H9 (cell line): ENCODE measurements around the gene PLEKHA1. TPM values are rescaled to one million over a fixed set of nuclear protein-coding genes. Genes with fewer than 3 reads are reported as not detected.

Source experiments
- DNase-seq: peaks from one replicate; pipeline ENCODE4 v3.0.0-alpha.2; 2017
- H2AFZ ChIP-seq: one replicate; pipeline ENCODE4 v1.6.1; 2013; ENCODE audit warnings: mild to moderate bottlenecking, low read length, control low read depth, moderate library complexity
- H2AK5ac ChIP-seq: 2 replicates; pipeline ENCODE4 v1.6.1; 2013; ENCODE audit warnings: low read length, control low read depth, mixed read lengths; ENCODE audit not compliant: insufficient read length
- H2BK120ac ChIP-seq: one replicate; pipeline ENCODE4 v1.6.1; 2013; ENCODE audit warnings: low read depth, mild to moderate bottlenecking, low read length, control low read depth, inconsistent platforms; ENCODE audit not compliant: poor library complexity, severe bottlenecking
- H2BK12ac ChIP-seq: 2 replicates; pipeline ENCODE4 v1.6.1; 2013; ENCODE audit warnings: low read length, control low read depth, mixed read lengths, low read depth; ENCODE audit not compliant: insufficient read length
- H2BK15ac ChIP-seq: 2 replicates; pipeline ENCODE4 v1.6.1; 2013; ENCODE audit warnings: low read depth, low read length, control low read depth
- H2BK20ac ChIP-seq: one replicate; pipeline ENCODE4 v1.6.1; 2013; ENCODE audit warnings: low read depth, mild to moderate bottlenecking, low read length, control low read depth, inconsistent platforms; ENCODE audit not compliant: poor library complexity, severe bottlenecking
- H2BK5ac ChIP-seq: 2 replicates; pipeline ENCODE4 v1.6.1; 2013; ENCODE audit warnings: low read length, control low read depth, mixed read lengths; ENCODE audit not compliant: insufficient read length
- H3K14ac ChIP-seq: 2 replicates; pipeline ENCODE4 v1.6.1; 2013; ENCODE audit warnings: low read length, control low read depth; ENCODE audit not compliant: insufficient read depth
- H3K18ac ChIP-seq: 2 replicates; pipeline ENCODE4 v1.6.1; 2013; ENCODE audit warnings: low read depth, mild to moderate bottlenecking, mixed read lengths, low read length, control low read depth; ENCODE audit not compliant: insufficient read length
- H3K23ac ChIP-seq: 2 replicates; pipeline ENCODE4 v1.6.1; 2013; ENCODE audit warnings: low read length, control low read depth, mixed read lengths, low read depth; ENCODE audit not compliant: insufficient read length
- H3K23me2 ChIP-seq: 2 replicates; pipeline ENCODE4 v1.6.1; 2013; ENCODE audit warnings: low read depth, mild to moderate bottlenecking, mixed read lengths, low read length, control low read depth; ENCODE audit not compliant: insufficient read length, poor library complexity, severe bottlenecking
- H3K27ac ChIP-seq: 2 replicates; pipeline ENCODE4 v1.5.1; 2013; ENCODE audit warnings: low read length, control low read depth, mixed read lengths, low read depth; ENCODE audit not compliant: insufficient read length
- H3K27me3 ChIP-seq: 2 replicates; pipeline ENCODE4 v1.6.1; 2013; ENCODE audit warnings: low read length, control low read depth, inconsistent platforms; ENCODE audit not compliant: insufficient read depth
- H3K4ac ChIP-seq: 2 replicates; pipeline ENCODE4 v1.6.1; 2013; ENCODE audit warnings: low read depth, mild to moderate bottlenecking, control low read depth, inconsistent platforms, low read length, moderate library complexity
- H3K4me1 ChIP-seq: 2 replicates; pipeline ENCODE4 v1.6.1; 2013; ENCODE audit warnings: low read length, control low read depth, inconsistent platforms; ENCODE audit not compliant: insufficient read depth
- H3K4me2 ChIP-seq: 2 replicates; pipeline ENCODE4 v1.6.1; 2013; ENCODE audit warnings: low read length, control low read depth, mixed read lengths; ENCODE audit not compliant: insufficient read length, insufficient read depth
- H3K56ac ChIP-seq: 2 replicates; pipeline ENCODE4 v1.6.1; 2013; ENCODE audit warnings: low read depth, mild to moderate bottlenecking, mixed read lengths, low read length, control low read depth; ENCODE audit not compliant: insufficient read length
- H3K79me1 ChIP-seq: 2 replicates; pipeline ENCODE4 v1.6.1; 2013; ENCODE audit warnings: low read depth, mild to moderate bottlenecking, moderate library complexity, low read length, control low read depth, inconsistent platforms; ENCODE audit not compliant: insufficient read depth, poor library complexity, severe bottlenecking
- H3K79me2 ChIP-seq: 2 replicates; pipeline ENCODE4 v1.6.1; 2013; ENCODE audit warnings: low read length, control low read depth, inconsistent platforms; ENCODE audit not compliant: insufficient read depth
- H3K9ac ChIP-seq: 2 replicates; pipeline ENCODE4 v1.6.1; 2013; ENCODE audit warnings: low read length, control low read depth, mixed read lengths; ENCODE audit not compliant: insufficient read length; ENCODE audit errors: extremely low read depth
- H3K9me3 ChIP-seq: one replicate; pipeline ENCODE4 v1.6.1; 2013; ENCODE audit warnings: low read depth, low read length, inconsistent platforms; ENCODE audit not compliant: control insufficient read depth
- H3T11ph ChIP-seq: one replicate; pipeline ENCODE4 v1.6.1; 2013; ENCODE audit warnings: mild to moderate bottlenecking, low read length, control low read depth, inconsistent platforms
- H4K20me1 ChIP-seq: one replicate; pipeline ENCODE4 v1.6.1; 2013; ENCODE audit not compliant: control insufficient read depth, insufficient read length, insufficient read depth
- H4K5ac ChIP-seq: 2 replicates; pipeline ENCODE4 v1.6.1; 2013; ENCODE audit warnings: low read depth, mild to moderate bottlenecking, mixed read lengths, low read length, control low read depth; ENCODE audit not compliant: insufficient read length
- H4K8ac ChIP-seq: replicated peaks from 2 replicates; pipeline ENCODE4 v1.6.1; 2013; ENCODE audit warnings: low read length, control low read depth, mixed read lengths, low read depth; ENCODE audit not compliant: insufficient read length
- H4K91ac ChIP-seq: 2 replicates; pipeline ENCODE4 v1.6.1; 2013; ENCODE audit warnings: low read depth, mild to moderate bottlenecking, moderate library complexity, mixed read lengths, low read length, control low read depth; ENCODE audit not compliant: insufficient read length
- H3K27ac Mint-ChIP-seq, 3 experiments: 2 replicates in 2 of 3; 3 replicates in 1 of 3; pipeline ENCODE4 v1.8.0; 2020 to 2021; ENCODE audit warnings: mixed read lengths in 3 of 3, mild to moderate bottlenecking in 1 of 3, moderate library complexity in 1 of 3
- H3K27me3 Mint-ChIP-seq: 2 replicates; pipeline ENCODE4 v1.8.0; 2021; ENCODE audit warnings: low read depth, mild to moderate bottlenecking, moderate library complexity, mixed read lengths
- H3K36me3 Mint-ChIP-seq, 3 experiments: 2 replicates in 2 of 3; 3 replicates in 1 of 3; pipeline ENCODE4 v1.8.0; 2020 to 2021; ENCODE audit warnings: low read depth in 3 of 3, mixed read lengths in 3 of 3; ENCODE audit not compliant: insufficient read depth in 1 of 3
- H3K4me1 Mint-ChIP-seq, 2 experiments: 2 replicates each; pipeline ENCODE4 v1.8.0; 2020; ENCODE audit warnings: mixed read lengths in 2 of 2
- H3K4me3 Mint-ChIP-seq, 2 experiments: 2 replicates in 1 of 2; 3 replicates in 1 of 2; pipeline ENCODE4 v1.8.0; 2020 to 2021; ENCODE audit warnings: mild to moderate bottlenecking in 2 of 2, mixed read lengths in 2 of 2, moderate library complexity in 1 of 2
- H3K9me3 Mint-ChIP-seq, 2 experiments: 2 replicates in 1 of 2; 3 replicates in 1 of 2; pipeline ENCODE4 v1.8.0; 2020; ENCODE audit warnings: mild to moderate bottlenecking in 2 of 2, mixed read lengths in 2 of 2, moderate library complexity in 1 of 2
- CTCF ChIP-seq: fragments of 200-600 bp; sonication (generic); conservative IDR thresholded peaks from 3 replicates; pipeline ENCODE4 v1.8.0; 2021; ENCODE audit warnings: antibody characterized with exemption, mild to moderate bottlenecking
- WGBS: extraction: QIAGEN DNeasy Blood & Tissue Kit; methylation state at CpG from one replicate; pipeline ENCODE4 v1.1.7; 2013; ENCODE audit warnings: missing lambda C conversion rate, low lambda C conversion rate, mixed read lengths; ENCODE audit not compliant: insufficient read length; ENCODE audit errors: extremely low coverage; 5-methylcytosine and 5-hydroxymethylcytosine counted together
- total RNA-seq: library from RNA; stranded (reverse); gene quantifications from 2 replicates; pipeline ENCODE4 v1.2.1, GENCODE V29; 2021

Gene PLEKHA1
- total RNA-seq, 1 experiment from 2014 or later = 32.7 TPM

DNA sequence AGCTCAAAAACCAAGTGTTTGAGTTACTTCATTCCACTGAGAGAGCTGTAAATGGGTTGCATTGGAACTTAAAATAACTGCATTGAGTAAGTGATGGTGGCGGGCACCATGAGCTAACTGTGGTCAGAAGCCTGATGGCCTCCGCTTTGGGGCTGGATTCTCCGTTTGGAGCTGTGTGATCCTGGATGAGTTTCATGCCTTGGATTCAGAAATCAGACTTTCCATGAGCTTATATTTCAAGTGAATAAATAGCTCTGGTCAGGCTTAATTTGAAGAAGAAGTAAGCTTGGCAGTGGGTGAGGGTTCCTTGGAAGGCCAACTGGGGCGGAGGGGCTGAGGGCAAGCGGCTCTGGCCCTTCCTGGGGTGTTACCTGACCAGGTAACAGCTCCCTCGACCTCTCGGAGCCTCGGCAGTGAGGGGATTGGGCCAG lies 92.5 kb downstream of the PLEKHA1 start:
- H3K9me3 Mint-ChIP-seq = no peaks in the 10 kb centered on the region; a peak in 2 of 5 replicates
- no peak for DNase-seq
- Histone ChIP-seq H3K27me3 (peaks cover 21% of the 10 kb centered on the region), H2BK120ac (no peak overlapping the region), H3K9me3 (no peaks in the 10 kb centered on the region), H4K20me1 (no peaks in the 10 kb centered on the region), H3K4me1 (no peaks in the 10 kb centered on the region), H3K4me2 (no peak overlapping the region), H3K14ac (no peak overlapping the region), H2BK5ac (no peak overlapping the region), H3T11ph (no peak overlapping the region), H3K79me1 (no peaks in the 10 kb centered on the region), H3K56ac (no peak overlapping the region), H2AFZ (no peak overlapping the region), H3K23ac (no peak overlapping the region), H3K27ac (no peak overlapping the region), H3K79me2 (no peaks in the 10 kb centered on the region), H4K91ac (no peak overlapping the region), H3K23me2 (peaks cover 9% of the 10 kb centered on the region), H2AK5ac (no peak overlapping the region), H2BK12ac (no peak overlapping the region), H2BK20ac (no peak overlapping the region), H3K4ac (no peak overlapping the region), H4K5ac (no peak overlapping the region), H4K8ac (no peak overlapping the region), H3K18ac (no peak overlapping the region), H3K9ac (no peak overlapping the region), H2BK15ac (no peak overlapping the region)
- peaks cover 64% of the 10 kb centered on the region for H3K27me3 Mint-ChIP-seq
- peaks cover 9 to 15% of the 10 kb centered on the region in 2 experiments for H3K4me1 Mint-ChIP-seq
- H3K4me3 Mint-ChIP-seq = no peak overlapping the region
- H3K36me3 Mint-ChIP-seq = 0 out of 7 replicates have a peak, but pooled peaks cover 0 to 3% (median 0%) of the 10 kb centered on the region in 3 experiments
- no peak overlapping the region for H3K27ac Mint-ChIP-seq
- TF ChIP-seq CTCF = no peak
- no CpG with 5 or more reads among the region's 8 CpGs for WGBS
